ENCODE measurements around the gene ITSN1.

Gene ITSN1

DNA sequence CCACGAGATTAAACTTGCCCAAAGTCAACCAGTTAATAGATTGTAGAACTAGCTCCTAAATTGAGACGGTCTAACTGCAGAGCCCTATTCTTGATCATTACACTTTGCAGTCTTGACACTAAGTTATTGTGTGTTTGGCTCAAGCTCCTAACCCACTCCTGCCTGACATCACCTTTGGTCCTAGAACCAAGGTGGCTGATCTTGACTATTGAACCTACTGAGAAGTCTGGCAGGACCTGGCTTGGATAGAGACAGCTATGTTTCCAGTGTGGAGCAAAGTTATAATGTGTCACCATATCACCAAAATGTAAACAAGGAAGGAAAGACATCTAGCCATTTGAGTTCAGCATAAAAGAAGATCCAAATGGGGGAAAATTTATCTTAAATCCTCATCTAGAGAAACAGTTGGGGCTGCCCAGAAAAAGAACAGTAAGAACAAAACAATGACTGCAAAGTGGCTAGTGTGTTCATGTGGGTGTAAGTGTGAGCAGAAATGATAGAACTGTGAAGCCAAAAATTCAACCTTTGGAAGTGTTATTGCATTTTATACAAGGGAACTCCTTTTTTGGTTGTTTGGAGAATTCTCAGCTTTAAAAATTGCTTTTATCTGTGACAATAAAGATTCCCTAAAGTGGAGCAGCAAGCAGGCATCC, 166.5 kb downstream of the ITSN1 start:
- ATAC-seq, result no peak

GRCh38 chr21:33810766-33811165, 168.5 kb downstream of the ITSN1 start:
- TF ChIP-seq POU6F1 (CRISPR knock-in tag; IDR thresholded peaks at IDR 0.05; ENCODE audit: borderline replicate concordance, low read depth) (no peak), ARNTL (CRISPR knock-in tag; IDR thresholded peaks at IDR 0.05; ENCODE audit: borderline replicate concordance, low read depth) (no peak), CSRNP3 (CRISPR knock-in tag; IDR thresholded peaks at IDR 0.05) (no peak), TCF4 (CRISPR knock-in tag; IDR thresholded peaks at IDR 0.05; ENCODE audit: borderline replicate concordance) (no peak), ESRRG (CRISPR knock-in tag; IDR thresholded peaks at IDR 0.05) (no peak), PPARA (CRISPR knock-in tag; IDR thresholded peaks at IDR 0.05; ENCODE audit: borderline replicate concordance) (no peak), ZFP3 (CRISPR knock-in tag; IDR thresholded peaks at IDR 0.05) (no peak), GLIS3 (CRISPR knock-in tag; IDR thresholded peaks at IDR 0.05) (no peak), SNAI2 (CRISPR knock-in tag; IDR thresholded peaks at IDR 0.05) (no peak), TSHZ2 (CRISPR knock-in tag; IDR thresholded peaks at IDR 0.05) (no peak)
- TF ChIP-seq, protein P1, sequence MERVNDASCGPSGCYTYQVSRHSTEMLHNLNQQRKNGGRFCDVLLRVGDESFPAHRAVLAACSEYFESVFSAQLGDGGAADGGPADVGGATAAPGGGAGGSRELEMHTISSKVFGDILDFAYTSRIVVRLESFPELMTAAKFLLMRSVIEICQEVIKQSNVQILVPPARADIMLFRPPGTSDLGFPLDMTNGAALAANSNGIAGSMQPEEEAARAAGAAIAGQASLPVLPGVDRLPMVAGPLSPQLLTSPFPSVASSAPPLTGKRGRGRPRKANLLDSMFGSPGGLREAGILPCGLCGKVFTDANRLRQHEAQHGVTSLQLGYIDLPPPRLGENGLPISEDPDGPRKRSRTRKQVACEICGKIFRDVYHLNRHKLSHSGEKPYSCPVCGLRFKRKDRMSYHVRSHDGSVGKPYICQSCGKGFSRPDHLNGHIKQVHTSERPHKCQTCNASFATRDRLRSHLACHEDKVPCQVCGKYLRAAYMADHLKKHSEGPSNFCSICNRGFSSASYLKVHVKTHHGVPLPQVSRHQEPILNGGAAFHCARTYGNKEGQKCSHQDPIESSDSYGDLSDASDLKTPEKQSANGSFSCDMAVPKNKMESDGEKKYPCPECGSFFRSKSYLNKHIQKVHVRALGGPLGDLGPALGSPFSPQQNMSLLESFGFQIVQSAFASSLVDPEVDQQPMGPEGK (CRISPR knock-in tag; IDR thresholded peaks at IDR 0.05; ENCODE audit: borderline replicate concordance), result no peak
- ATAC-seq, result no peak

More for the DNA sequence above, 166.5 kb downstream of the ITSN1 start:
- TF ChIP-seq TOX (CRISPR knock-in tag; IDR thresholded peaks at IDR 0.05; ENCODE audit: borderline replicate concordance) (no peak), TCF4 (CRISPR knock-in tag; IDR thresholded peaks at IDR 0.05; ENCODE audit: borderline replicate concordance) (no peak), ARNTL (CRISPR knock-in tag; IDR thresholded peaks at IDR 0.05; ENCODE audit: borderline replicate concordance, low read depth) (no peak)

DNA sequence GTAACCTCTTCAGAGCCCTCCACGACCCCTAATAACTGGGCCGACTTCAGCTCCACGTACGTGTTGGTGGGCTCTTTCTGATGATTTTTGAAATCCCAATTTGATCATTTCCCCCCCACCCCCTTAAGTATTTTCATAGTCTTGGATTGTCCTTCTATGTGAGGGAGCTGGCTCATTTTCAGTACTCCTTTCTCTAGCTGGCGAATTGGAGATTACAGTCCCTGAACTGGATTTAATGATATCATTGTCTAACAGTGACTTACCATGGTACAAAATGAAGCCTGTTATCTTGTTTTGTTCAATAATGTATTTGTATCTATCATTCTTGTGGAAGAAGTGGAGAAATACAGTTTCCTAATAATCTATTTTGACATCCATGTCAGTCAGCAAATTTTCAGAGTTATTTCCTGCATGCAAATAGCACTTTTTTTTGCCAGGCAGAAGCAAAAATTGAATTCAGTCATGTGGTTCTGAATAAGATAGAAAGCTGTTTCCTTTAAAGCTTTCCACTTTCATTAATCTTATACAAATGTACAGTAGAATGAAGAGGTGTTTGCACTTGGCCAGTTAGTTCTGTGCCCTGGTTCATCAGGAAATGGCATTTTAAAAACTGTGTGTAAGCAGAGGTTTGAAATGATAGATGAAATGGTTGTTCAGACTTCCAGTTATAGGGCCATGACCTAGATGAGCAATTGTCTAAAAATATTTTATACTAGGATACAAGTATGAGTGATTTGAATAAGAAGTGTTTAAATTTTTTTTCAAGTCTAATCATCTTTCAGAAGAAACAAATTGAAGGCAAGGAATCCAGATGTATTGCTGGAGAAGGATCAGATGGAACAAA, 169.1 kb downstream of the ITSN1 start:
- TF ChIP-seq RARB (CRISPR knock-in tag; IDR thresholded peaks at IDR 0.05) (no peak), ZFP30 (CRISPR knock-in tag; IDR thresholded peaks at IDR 0.05) (no peak), ESRRG (CRISPR knock-in tag; IDR thresholded peaks at IDR 0.05) (no peak)
- ATAC-seq, result no peak

DNA sequence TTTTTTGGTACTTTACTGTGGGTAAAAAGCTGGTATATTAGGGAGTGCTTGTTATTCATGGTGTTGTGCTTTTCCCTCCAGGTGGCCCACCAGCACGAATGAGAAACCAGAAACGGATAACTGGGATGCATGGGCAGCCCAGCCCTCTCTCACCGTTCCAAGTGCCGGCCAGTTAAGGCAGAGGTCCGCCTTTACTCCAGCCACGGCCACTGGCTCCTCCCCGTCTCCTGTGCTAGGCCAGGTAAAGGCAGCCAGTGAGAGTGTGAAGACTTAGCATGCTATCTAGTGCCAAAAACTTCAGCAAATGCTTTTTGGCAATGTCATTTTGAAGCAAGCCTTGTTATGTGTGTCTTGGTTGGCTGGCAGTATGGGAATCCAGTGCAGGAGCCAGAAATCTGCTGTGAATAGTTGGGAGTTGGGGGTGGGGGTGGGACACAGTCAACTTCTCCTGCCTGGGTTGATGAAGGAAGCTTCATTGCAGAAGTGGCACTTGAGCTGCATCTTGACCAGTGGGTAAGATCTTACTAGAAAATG, 171.6 kb downstream of the ITSN1 start:
- no peak for ATAC-seq
- TF ChIP-seq BACH2 (CRISPR knock-in tag; IDR thresholded peaks at IDR 0.05; ENCODE audit: borderline replicate concordance), result no peak
- TF ChIP-seq ISL1 (CRISPR knock-in tag; IDR thresholded peaks at IDR 0.05), result no peak
- no peak for TF ChIP-seq ZNF70 (CRISPR knock-in tag; IDR thresholded peaks at IDR 0.05)
- no peak for TF ChIP-seq TSHZ2 (CRISPR knock-in tag; IDR thresholded peaks at IDR 0.05)
- no peak for TF ChIP-seq CREB5 (CRISPR knock-in tag; IDR thresholded peaks at IDR 0.05; ENCODE audit: low read depth)
- TF ChIP-seq GLIS3 (CRISPR knock-in tag; IDR thresholded peaks at IDR 0.05), result no peak
